ENCODE results near the gene TRIP4.

Gene TRIP4

GRCh38 chr15:64500695-64501395, 113.2 kb downstream of the TRIP4 start:
- DNase-seq = no peak

- DNase-seq = no peak
Observed at GRCh38 chr15:64501396-64501715, 113.7 kb downstream of the TRIP4 start.

GRCh38 chr15:64502151-64502550, 114.5 kb downstream of the TRIP4 start:
- DNase-seq = no peak

- DNase-seq = no peak
Observed at GRCh38 chr15:64502551-64502950, 114.9 kb downstream of the TRIP4 start.

GRCh38 chr15:64503197-64503596, 115.6 kb downstream of the TRIP4 start:
- peak in 1 of 2 donors; percentile 9 for DNase-seq

GRCh38 chr15:64503640-64504039, 116.0 kb downstream of the TRIP4 start:
- peak in 1 of 2 donors; percentile 29 for DNase-seq
